Activated B cell treated with CpG ODN at 0.5 μM for 24 hours (primary cell): ENCODE data around the gene NOTUM. TPM values are rescaled to one million over a fixed set of nuclear protein-coding genes. Genes with fewer than 3 reads are reported as not detected.

ENCODE experiments used
- ATAC-seq: fragments of 200-7000 bp; cut with Tn5 transposase; one replicate; pipeline ENCODE4 v1.10.0; 2021; ENCODE audit warnings: low read depth, mild to moderate bottlenecking, moderate library complexity
- CTCF ChIA-PET: fragments of 350-600 bp; sonication (Branson Sonifier 250); formaldehyde crosslinking; loops from one replicate; lab custom pipeline; 2021; ENCODE audit warnings: antibody characterized with exemption; lab: Charles Lee
- POLR2A ChIA-PET: fragments of 350-600 bp; sonication (Branson Sonifier 250); formaldehyde crosslinking; loops from one replicate; lab custom pipeline; 2021; ENCODE audit warnings: antibody characterized with exemption; lab: Charles Lee
- DNase-seq: peaks from one replicate; pipeline ENCODE4 v3.0.0; 2022
- H3K27ac Mint-ChIP-seq: one replicate; pipeline ENCODE4 v1.8.0; 2020; ENCODE audit warnings: mixed read lengths
- H3K27me3 Mint-ChIP-seq: one replicate; pipeline ENCODE4 v1.8.0; 2021; ENCODE audit warnings: mixed read lengths
- H3K36me3 Mint-ChIP-seq: one replicate; pipeline ENCODE4 v1.8.0; 2021; ENCODE audit warnings: low read depth, mixed read lengths
- H3K4me1 Mint-ChIP-seq: one replicate; pipeline ENCODE4 v1.8.0; 2021; ENCODE audit warnings: mixed read lengths
- H3K4me3 Mint-ChIP-seq: one replicate; pipeline ENCODE4 v1.8.0; 2020; ENCODE audit warnings: mild to moderate bottlenecking, mixed read lengths
- H3K9me3 Mint-ChIP-seq: one replicate; pipeline ENCODE4 v1.8.0; 2020; ENCODE audit warnings: mixed read lengths
- intact Hi-C: fragments of 100-400 bp; cut with micrococcal nuclease; formaldehyde crosslinking; loops from one replicate; pipeline ENCODE4 v1.15.1; 2024
- total RNA-seq: library from RNA; stranded (reverse); gene quantifications from 2 replicates; pipeline ENCODE4 v1.2.3, GENCODE V29; 2022
- TF ChIP-seq, protein P1 (sequence below): fragments of 200-600 bp; IDR thresholded peaks from one replicate; pipeline ENCODE4 v1.8.0; 2022; ENCODE audit warnings: antibody characterized with exemption, mild to moderate bottlenecking

Gene NOTUM
- total RNA-seq, 1 donor from 2014 or later: not detected

- peaks cover 12% of the 10 kb centered on the region for H3K4me1 Mint-ChIP-seq
- H3K27me3 Mint-ChIP-seq: no peaks in the 10 kb centered on the region
- no peak for ATAC-seq
- intact Hi-C loops: no loop called here
- H3K27ac Mint-ChIP-seq: no peak overlapping the region
- H3K4me3 Mint-ChIP-seq: no peak overlapping the region
- ChIA-PET POLR2A (no interaction called here), CTCF (no interaction called here)
- peaks cover 3% of the 10 kb centered on the region for H3K36me3 Mint-ChIP-seq
- H3K9me3 Mint-ChIP-seq: no peaks in the 10 kb centered on the region
- TF ChIP-seq, protein P1, sequence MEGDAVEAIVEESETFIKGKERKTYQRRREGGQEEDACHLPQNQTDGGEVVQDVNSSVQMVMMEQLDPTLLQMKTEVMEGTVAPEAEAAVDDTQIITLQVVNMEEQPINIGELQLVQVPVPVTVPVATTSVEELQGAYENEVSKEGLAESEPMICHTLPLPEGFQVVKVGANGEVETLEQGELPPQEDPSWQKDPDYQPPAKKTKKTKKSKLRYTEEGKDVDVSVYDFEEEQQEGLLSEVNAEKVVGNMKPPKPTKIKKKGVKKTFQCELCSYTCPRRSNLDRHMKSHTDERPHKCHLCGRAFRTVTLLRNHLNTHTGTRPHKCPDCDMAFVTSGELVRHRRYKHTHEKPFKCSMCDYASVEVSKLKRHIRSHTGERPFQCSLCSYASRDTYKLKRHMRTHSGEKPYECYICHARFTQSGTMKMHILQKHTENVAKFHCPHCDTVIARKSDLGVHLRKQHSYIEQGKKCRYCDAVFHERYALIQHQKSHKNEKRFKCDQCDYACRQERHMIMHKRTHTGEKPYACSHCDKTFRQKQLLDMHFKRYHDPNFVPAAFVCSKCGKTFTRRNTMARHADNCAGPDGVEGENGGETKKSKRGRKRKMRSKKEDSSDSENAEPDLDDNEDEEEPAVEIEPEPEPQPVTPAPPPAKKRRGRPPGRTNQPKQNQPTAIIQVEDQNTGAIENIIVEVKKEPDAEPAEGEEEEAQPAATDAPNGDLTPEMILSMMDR: no peak
- no peak for DNase-seq
These were observed 12.4 kb upstream of the NOTUM start for GRCh38 chr17:81973432-81973831.

DNA sequence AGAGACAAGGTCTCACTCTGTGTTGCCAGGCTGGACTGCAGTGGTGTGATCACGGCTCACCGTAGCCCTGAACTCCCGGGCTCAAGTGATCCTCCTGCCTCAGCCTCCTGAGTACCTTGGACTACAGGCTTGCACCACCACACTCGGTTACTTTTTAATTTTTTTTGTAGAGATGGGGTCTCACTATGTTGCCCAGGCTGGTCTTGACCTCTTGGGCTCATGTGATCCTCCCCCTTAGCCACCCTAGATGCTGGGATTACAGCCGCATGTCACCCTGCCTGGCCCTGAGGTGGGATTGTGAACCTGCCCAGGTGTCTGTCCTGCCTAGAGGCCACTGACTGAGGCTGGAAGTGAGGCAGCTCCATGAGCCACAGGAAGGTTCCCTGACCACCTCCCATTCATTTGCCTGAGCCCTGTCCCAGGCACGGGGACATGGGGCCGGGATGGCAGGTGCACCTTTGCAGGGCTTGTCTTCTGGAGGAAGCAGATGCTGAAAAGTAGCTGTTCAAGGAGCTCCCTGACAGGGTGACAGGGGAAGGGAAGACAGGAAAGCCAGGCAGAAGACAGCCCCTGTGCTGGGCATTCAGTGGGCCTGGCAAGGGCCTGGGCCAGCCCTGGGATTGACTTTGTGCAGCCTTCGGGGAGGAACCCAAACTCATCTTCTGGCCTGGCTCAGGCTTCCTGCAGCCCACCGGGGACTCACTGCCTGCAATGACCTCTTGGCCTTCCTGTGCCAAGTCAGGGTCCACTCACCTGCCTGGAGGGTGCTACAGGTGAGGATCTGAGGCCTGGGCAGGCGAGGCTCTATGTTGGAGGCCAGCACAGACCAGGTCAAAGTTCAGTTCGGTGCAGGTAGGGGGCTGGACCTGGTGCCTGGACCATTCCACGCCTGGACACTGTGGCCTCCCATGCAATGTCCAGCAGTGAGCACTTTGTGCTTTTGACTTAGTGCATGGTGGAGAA is 8.1 kb upstream of the NOTUM start:
- no peak for DNase-seq
- intact Hi-C loops: loop anchor here (1.0 kb wide), 1 partner anchor 8 kb away; the partner anchor contains the start of gene ASPSCR1
- CTCF ChIA-PET: interaction anchor here (0.9 kb wide), 1 partner anchor 10 kb away, joined by 10 read pairs; no protein-coding TSS in a partner anchor
- Mint-ChIP-seq H3K4me1 (peaks cover 14% of the 10 kb centered on the region), H3K36me3 (no peaks in the 10 kb centered on the region), H3K27me3 (peaks cover 4% of the 10 kb centered on the region), H3K27ac (no peak overlapping the region), H3K9me3 (no peaks in the 10 kb centered on the region), H3K4me3 (no peak overlapping the region)
- no peak for ATAC-seq
- TF ChIP-seq, protein P1: no peak
- POLR2A ChIA-PET: interaction anchor here (3.3 kb wide), 1 partner anchor 8 kb away, joined by 20 read pairs; the partner anchor contains the start of gene ASPSCR1

DNA sequence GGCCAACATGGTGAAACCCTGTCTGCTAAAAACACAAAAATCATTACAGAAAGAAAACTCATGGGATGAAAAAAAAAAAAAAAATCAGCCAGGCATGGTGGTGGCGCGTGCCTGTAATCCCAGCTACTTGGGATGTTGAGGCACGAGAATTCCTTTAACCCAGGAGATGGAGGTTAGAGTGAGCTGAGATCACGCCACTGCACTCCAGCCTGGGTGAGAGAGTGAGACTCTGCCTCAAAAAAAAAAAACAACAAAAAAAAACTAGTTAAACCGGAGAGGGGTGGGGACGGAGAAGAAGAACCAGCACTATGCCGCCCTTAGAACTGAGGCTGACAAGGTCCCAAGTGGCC is 7.4 kb upstream of the NOTUM start:
- H3K27ac Mint-ChIP-seq: no peak overlapping the region
- ChIA-PET POLR2A (interaction anchor here (0.6 to 3.3 kb wide), 7 partner anchors 9 to 1823 kb away, joined by 3 to 20 read pairs (median 4); partner anchors contain the start of genes ASPSCR1, CENPX, LRRC45 and MCRIP1), CTCF (interaction anchor here (0.9 kb wide), 1 partner anchor 9 kb away, joined by 10 read pairs; no protein-coding TSS in a partner anchor)
- no peaks in the 10 kb centered on the region for H3K36me3 Mint-ChIP-seq
- DNase-seq (no peak), ATAC-seq (no peak)
- intact Hi-C loops: loop anchor here (1.0 kb wide), 1 partner anchor 9 kb away; the partner anchor contains the start of gene ASPSCR1
- peaks cover 14% of the 10 kb centered on the region for H3K4me1 Mint-ChIP-seq
- TF ChIP-seq, protein P1: no peak
- peak overlapping the region; percentile 68 for H3K4me3 Mint-ChIP-seq
- no peaks in the 10 kb centered on the region for H3K9me3 Mint-ChIP-seq
- peaks cover 8% of the 10 kb centered on the region for H3K27me3 Mint-ChIP-seq

DNA sequence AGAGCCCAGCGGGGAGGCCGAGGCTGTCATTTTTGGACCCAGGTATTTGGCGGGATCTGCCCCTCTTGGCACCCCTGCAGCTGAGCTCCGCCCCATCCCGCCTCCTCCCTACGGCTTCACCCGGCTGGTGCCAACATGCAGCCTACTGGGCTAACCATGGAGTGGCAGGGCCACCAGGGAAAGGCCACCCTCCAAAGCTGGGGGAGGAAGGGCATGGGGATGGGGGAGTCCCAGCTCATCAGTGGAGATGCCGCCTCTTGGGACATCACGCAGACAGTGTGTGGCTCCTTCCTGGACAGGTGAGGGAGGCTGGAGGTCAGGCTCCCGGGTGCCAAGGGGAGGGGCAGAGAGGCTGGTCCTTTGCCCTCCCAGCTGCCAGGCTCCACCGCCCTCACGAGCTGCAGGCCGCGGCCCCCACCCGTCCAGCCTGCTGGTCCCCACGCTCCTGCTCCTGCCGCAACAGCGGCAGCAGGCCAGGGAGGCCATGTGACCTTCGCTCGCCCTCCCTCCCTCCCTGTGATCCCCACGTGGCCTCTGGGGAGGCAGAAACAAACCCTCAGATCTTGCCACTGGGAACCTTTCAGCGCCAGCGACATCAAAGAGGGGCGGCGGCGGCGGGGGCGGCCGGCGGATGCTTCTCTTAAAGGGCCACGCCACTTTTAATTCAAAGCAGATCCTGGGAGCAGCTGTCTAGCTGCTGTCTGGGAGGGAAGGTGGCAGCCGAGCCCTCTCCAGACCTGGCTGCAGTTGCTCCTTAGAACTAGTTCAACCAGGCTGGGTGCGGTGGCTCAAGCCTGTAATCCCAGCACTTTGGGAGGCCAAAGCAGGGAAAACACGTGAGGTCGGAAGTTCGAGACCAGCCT is 6.8 kb upstream of the NOTUM start:
- H3K27ac Mint-ChIP-seq: no peak overlapping the region
- TF ChIP-seq, protein P1: no peak
- H3K27me3 Mint-ChIP-seq: peaks cover 8% of the 10 kb centered on the region
- peak overlapping the region; percentile 68 for H3K4me3 Mint-ChIP-seq
- peak; percentile 46 for DNase-seq
- H3K9me3 Mint-ChIP-seq: no peaks in the 10 kb centered on the region
- POLR2A ChIA-PET: interaction anchor here (0.6 to 3.3 kb wide), 9 partner anchors 8 to 1822 kb away, joined by 3 to 20 read pairs (median 4); partner anchors contain the start of genes ASPSCR1, CENPX, DCXR and LRRC45
- peaks cover 14% of the 10 kb centered on the region for H3K4me1 Mint-ChIP-seq
- no peaks in the 10 kb centered on the region for H3K36me3 Mint-ChIP-seq
- CTCF ChIA-PET: interaction anchor here (0.7 to 1.2 kb wide), 3 partner anchors 8 to 70 kb away, joined by 3 to 10 read pairs (median 4); partner anchors contain the start of gene DCXR
- peak; percentile 89 for ATAC-seq
- intact Hi-C loops: loop anchor here (1.0 kb wide), 1 partner anchor 10 kb away; the partner anchor contains the start of gene ASPSCR1
